ENCODE measurements around the gene TMEM106C. TPM values are rescaled to one million over a fixed set of nuclear protein-coding genes. Genes with fewer than 3 reads are reported as not detected.

Gene TMEM106C
- total and polyA plus RNA-seq, 2 of the 4 experiments (the other 2 are of a cell fraction), result 72.1 to 74.6 TPM

DNA sequence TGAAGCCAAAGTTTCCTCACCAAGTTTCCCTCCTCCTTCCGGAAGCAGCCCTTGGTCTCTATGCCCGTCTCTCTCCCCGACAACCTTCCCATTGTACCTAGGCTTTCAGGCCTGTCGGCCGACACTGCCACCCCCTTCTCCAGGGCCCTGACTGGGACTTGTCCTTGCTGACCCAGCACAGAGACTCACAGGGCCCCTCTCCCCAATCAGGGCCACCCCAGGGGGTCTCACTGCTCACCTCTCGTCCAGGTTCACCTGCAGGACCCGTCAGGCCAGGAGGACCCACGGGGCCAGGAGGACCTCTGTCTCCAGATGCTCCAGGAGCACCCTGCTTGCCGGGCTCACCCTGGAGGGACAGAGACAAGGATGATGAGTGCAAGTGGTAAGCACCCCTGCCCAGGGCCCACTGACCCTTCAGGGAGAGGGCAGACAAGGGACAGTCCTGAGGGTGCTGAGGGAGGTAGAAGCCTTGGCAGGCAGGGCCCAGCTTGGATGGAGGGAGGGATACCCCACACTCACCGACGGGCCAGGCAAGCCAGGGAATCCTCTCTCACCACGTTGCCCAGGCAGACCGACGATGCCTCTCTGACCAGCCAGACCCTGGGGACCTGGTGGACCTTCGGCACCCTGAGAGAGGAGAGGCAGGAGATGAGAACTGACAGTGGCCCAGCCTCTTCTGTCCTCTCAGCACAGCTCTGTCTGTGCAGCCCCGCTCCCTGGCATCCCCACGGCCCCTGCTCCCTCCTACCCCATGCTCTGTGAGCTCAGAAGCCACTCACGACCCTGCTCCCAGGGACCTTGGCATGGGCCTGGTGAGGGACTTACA, 14.6 kb downstream of the TMEM106C start (continued):
- no peak for TF ChIP-seq BHLHE40 (IDR thresholded peaks at IDR 0.05; ENCODE audit: low read depth, low read length)

DNA sequence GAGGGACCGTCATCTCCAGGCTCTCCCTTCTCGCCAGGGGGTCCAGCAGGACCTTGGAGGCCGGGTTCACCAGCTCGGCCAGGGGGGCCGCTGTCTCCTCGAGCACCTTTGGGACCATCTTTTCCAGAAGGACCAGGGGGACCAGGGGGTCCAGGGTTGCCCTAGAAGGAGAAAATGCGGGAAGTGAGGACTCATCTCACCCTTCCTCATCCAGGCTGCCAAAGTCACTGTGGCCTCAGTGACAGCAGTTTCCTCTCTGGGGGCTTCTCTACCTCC, 15.1 kb downstream of the TMEM106C start:
- H3K4ac ChIP-seq (ENCODE audit: low read depth, low read length), result no peak overlapping the region
- H4K5ac ChIP-seq (ENCODE audit: low read depth, low read length), result no peak overlapping the region
- no peaks in the 10 kb centered on the region for H3K9me1 ChIP-seq (ENCODE audit: insufficient read depth, low read length)
- H4K20me1 ChIP-seq (ENCODE audit: insufficient read depth, low read length), result no peaks in the 10 kb centered on the region
- H4K8ac ChIP-seq (ENCODE audit: low read depth in 2 of 2, low read length in 2 of 2), result no peak overlapping the region
- H2BK5ac ChIP-seq (ENCODE audit: low read depth, low read length, poor library complexity, severe bottlenecking), result no peak overlapping the region
- no peaks in the 10 kb centered on the region for H3K36me3 ChIP-seq (ENCODE audit: control insufficient read depth, insufficient read depth, low read length)
- no peak overlapping the region for H3K27ac ChIP-seq (ENCODE audit: insufficient read depth, low read length)
- H2AK5ac ChIP-seq (ENCODE audit: low read depth, low read length), result no peak overlapping the region
- H3K4me1 ChIP-seq (ENCODE audit: control insufficient read depth, insufficient read depth, low read length), result no peaks in the 10 kb centered on the region
- no peak overlapping the region for H3K14ac ChIP-seq (replicated peaks; ENCODE audit: low read depth, low read length)
- WGBS, 2 experiments (ENCODE audit: extremely low coverage in 2 of 2, insufficient read length in 1 of 2), result 20% methylated on average over 1 of the region's 7 CpGs; no CpG with 5 or more reads in 1 of the 2 experiments
- H3K79me1 ChIP-seq (ENCODE audit: low read depth in 1 of 2, low read length in 2 of 2), result no peaks in the 10 kb centered on the region
- no peak overlapping the region for H4K91ac ChIP-seq (ENCODE audit: insufficient read depth, low read depth, low read length)
- H3K23ac ChIP-seq (ENCODE audit: low read depth, low read length), result no peak overlapping the region
- ATAC-seq (ENCODE audit: low read depth), result no peak
- ChIA-PET CTCF (no interaction called here), POLR2A (ENCODE audit: unreplicated experiment) (no interaction called here)
- dilution Hi-C loops (cut with HindIII; ENCODE audit: low sequenced_read_pairs, unreplicated experiment), result no loop called here
- H2AFZ ChIP-seq (replicated peaks; ENCODE audit: low read length, poor library complexity), result no peak overlapping the region
- no peaks in the 10 kb centered on the region for H3K9me3 ChIP-seq (ENCODE audit: control insufficient read depth, insufficient read depth, low read length)
- peaks cover 54% of the 10 kb centered on the region for H3K27me3 ChIP-seq (ENCODE audit: control insufficient read depth, insufficient read depth, low read length)
- H2BK15ac ChIP-seq (ENCODE audit: low read depth, low read length), result no peak overlapping the region
- no peak overlapping the region for H2BK120ac ChIP-seq (ENCODE audit: low read depth, low read length)
- H3K9ac ChIP-seq (ENCODE audit: low read depth, low read length), result no peak overlapping the region
- no peak overlapping the region for H3K4me3 ChIP-seq (ENCODE audit: insufficient read depth, low read depth, low read length)
- no TSS peak for BruUV-seq (replicated peaks)
- H3K4me2 ChIP-seq (ENCODE audit: low read depth, low read length), result no peak overlapping the region
- H2AK9ac ChIP-seq (replicated peaks; ENCODE audit: low read depth, low read length, poor library complexity), result no peak overlapping the region
- no peak overlapping the region for H2BK20ac ChIP-seq (ENCODE audit: low read depth, low read length)
- H3K56ac ChIP-seq (ENCODE audit: extremely low read depth, insufficient read depth, low read length), result no peak overlapping the region
- no peak for DNase-seq
- in situ Hi-C loops (cut with MboI; ENCODE audit: low sequenced_read_pairs), result no loop called here
- no peak overlapping the region for H3K18ac ChIP-seq (ENCODE audit: low read depth, low read length)
- intact Hi-C loops (cut with micrococcal nuclease), result no loop called here
- TF ChIP-seq MAFK (IDR thresholded peaks at IDR 0.05; ENCODE audit: low read depth, low read length), result no peak
- TF ChIP-seq BHLHE40 (IDR thresholded peaks at IDR 0.05; ENCODE audit: low read depth, low read length), result no peak
- TF ChIP-seq CHD1 (IDR thresholded peaks at IDR 0.05; ENCODE audit: low read depth, low read length), result no peak
- no peak for TF ChIP-seq RAD21 (IDR thresholded peaks at IDR 0.05; ENCODE audit: low read length)
- TF ChIP-seq NFE2L2 (IDR thresholded peaks at IDR 0.05; ENCODE audit: low read depth, low read length), result no peak
- TF ChIP-seq, protein P1, sequence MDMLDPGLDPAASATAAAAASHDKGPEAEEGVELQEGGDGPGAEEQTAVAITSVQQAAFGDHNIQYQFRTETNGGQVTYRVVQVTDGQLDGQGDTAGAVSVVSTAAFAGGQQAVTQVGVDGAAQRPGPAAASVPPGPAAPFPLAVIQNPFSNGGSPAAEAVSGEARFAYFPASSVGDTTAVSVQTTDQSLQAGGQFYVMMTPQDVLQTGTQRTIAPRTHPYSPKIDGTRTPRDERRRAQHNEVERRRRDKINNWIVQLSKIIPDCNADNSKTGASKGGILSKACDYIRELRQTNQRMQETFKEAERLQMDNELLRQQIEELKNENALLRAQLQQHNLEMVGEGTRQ (IDR thresholded peaks at IDR 0.05; ENCODE audit: low read depth, low read length), result no peak
- TF ChIP-seq RCOR1 (IDR thresholded peaks at IDR 0.05; ENCODE audit: insufficient replicate concordance, low read length), result no peak
- TF ChIP-seq CEBPB (IDR thresholded peaks at IDR 0.05; ENCODE audit: low read depth, low read length), result no peak
- no peak for TF ChIP-seq POLR2A (IDR thresholded peaks at IDR 0.05; ENCODE audit: low read depth, low read length)
- TF ChIP-seq RFX5 (IDR thresholded peaks at IDR 0.05; ENCODE audit: low read depth, low read length), result no peak
- no peak for TF ChIP-seq MAZ (IDR thresholded peaks at IDR 0.05; ENCODE audit: borderline replicate concordance, low read depth, low read length)
- TF ChIP-seq SMC3 (IDR thresholded peaks at IDR 0.05; ENCODE audit: low read depth, low read length), result no peak
- no peak for TF ChIP-seq MXI1 (IDR thresholded peaks at IDR 0.05; ENCODE audit: borderline replicate concordance, low read depth, low read length)
- no peak for TF ChIP-seq FOS (IDR thresholded peaks at IDR 0.05; ENCODE audit: low read depth, low read length)
- TF ChIP-seq, protein P2, sequence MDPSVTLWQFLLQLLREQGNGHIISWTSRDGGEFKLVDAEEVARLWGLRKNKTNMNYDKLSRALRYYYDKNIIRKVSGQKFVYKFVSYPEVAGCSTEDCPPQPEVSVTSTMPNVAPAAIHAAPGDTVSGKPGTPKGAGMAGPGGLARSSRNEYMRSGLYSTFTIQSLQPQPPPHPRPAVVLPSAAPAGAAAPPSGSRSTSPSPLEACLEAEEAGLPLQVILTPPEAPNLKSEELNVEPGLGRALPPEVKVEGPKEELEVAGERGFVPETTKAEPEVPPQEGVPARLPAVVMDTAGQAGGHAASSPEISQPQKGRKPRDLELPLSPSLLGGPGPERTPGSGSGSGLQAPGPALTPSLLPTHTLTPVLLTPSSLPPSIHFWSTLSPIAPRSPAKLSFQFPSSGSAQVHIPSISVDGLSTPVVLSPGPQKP (IDR thresholded peaks at IDR 0.05; ENCODE audit: borderline replicate concordance, low read depth, low read length), result no peak

Measured in IMR-90 (cell line).